HL-60 (cell line): ENCODE measurements around the gene FANCI.

Experiments used
- CTCF ChIP-seq: IDR thresholded peaks from one replicate; pipeline ENCODE4 v1.5.1; 2011; ENCODE audit warnings: low read length, control low read depth, inconsistent platforms; ENCODE audit not compliant: insufficient read depth
- GABPA ChIP-seq: IDR thresholded peaks from 2 replicates; pipeline ENCODE4 v1.6.1; 2012; ENCODE audit warnings: low read depth
- REST ChIP-seq: IDR thresholded peaks from 2 replicates; pipeline ENCODE4 v1.6.1; 2012; ENCODE audit warnings: low read depth; ENCODE audit not compliant: insufficient replicate concordance

- TF ChIP-seq REST (peak; percentile 38), GABPA (no peak), CTCF (no peak)
Observed at GRCh38 chr15:89363133-89363532, 119.4 kb downstream of the FANCI start.
